WTC11 (cell line): ENCODE data around the gene CSNK1G1. TPM values are rescaled to one million over a fixed set of nuclear protein-coding genes. Genes with fewer than 3 reads are reported as not detected.

Source experiments
- FOXP1 ChIP-seq: sonication (generic); formaldehyde crosslinking; IDR thresholded peaks from 2 replicates; pipeline ENCODE4 v1.8.0; 2022; ENCODE audit warnings: missing genetic modification reagents, mild to moderate bottlenecking, moderate library complexity, borderline replicate concordance
- GRHL2 ChIP-seq: fragments of 250-450 bp; sonication (Bioruptor Pico); IDR thresholded peaks from 2 replicates; pipeline ENCODE4 v1.8.0; 2022; ENCODE audit warnings: mild to moderate bottlenecking, moderate library complexity; ENCODE audit not compliant: insufficient replicate concordance, severe bottlenecking
- MXD4 ChIP-seq: fragments of 250-450 bp; sonication (Bioruptor Pico); IDR thresholded peaks from 2 replicates; pipeline ENCODE4 v1.8.0; 2021; ENCODE audit warnings: mild to moderate bottlenecking, moderate library complexity, borderline replicate concordance
- total RNA-seq: library from RNA; stranded (reverse); gene quantifications from 3 replicates; pipeline ENCODE4 v1.2.3, GENCODE V29; 2021
- TF ChIP-seq, protein P1 (sequence below): sonication (generic); formaldehyde crosslinking; IDR thresholded peaks from 2 replicates; pipeline ENCODE4 v1.8.0; 2023; ENCODE audit warnings: missing genetic modification reagents, mild to moderate bottlenecking, borderline replicate concordance
- TF ChIP-seq, protein P2 (sequence below): sonication (generic); formaldehyde crosslinking; IDR thresholded peaks from 2 replicates; pipeline ENCODE4 v1.8.1; 2023; ENCODE audit warnings: mild to moderate bottlenecking, missing genetic modification reagents, borderline replicate concordance
- TF ChIP-seq, protein P3 (sequence below): sonication (generic); formaldehyde crosslinking; conservative IDR thresholded peaks from 2 replicates; pipeline ENCODE4 v1.8.1; 2023; ENCODE audit warnings: mild to moderate bottlenecking, low read depth, missing genetic modification reagents, moderate library complexity
- TF ChIP-seq, protein P4 (sequence below): sonication (generic); formaldehyde crosslinking; IDR thresholded peaks from 2 replicates; pipeline ENCODE4 v1.8.1; 2023; ENCODE audit warnings: mild to moderate bottlenecking, missing genetic modification reagents
- TF ChIP-seq, protein P5 (sequence below): sonication (generic); formaldehyde crosslinking; IDR thresholded peaks from 2 replicates; pipeline ENCODE4 v1.8.1; 2023; ENCODE audit warnings: mild to moderate bottlenecking, moderate library complexity, missing genetic modification reagents
- TF ChIP-seq, protein P6 (sequence below): sonication (generic); formaldehyde crosslinking; IDR thresholded peaks from 2 replicates; pipeline ENCODE4 v1.8.1; 2022; ENCODE audit warnings: low read depth, mild to moderate bottlenecking, moderate library complexity, missing genetic modification reagents, borderline replicate concordance
- TF ChIP-seq, protein P7 (sequence below): fragments of 200-600 bp; IDR thresholded peaks from 2 replicates; pipeline ENCODE4 v1.8.0; 2022; ENCODE audit warnings: antibody characterized with exemption
- TF ChIP-seq, protein P8 (sequence below): fragments of 250-450 bp; sonication (Bioruptor Pico); IDR thresholded peaks from 2 replicates; pipeline ENCODE4 v2.1.2; 2022; ENCODE audit warnings: mild to moderate bottlenecking, moderate library complexity
- TF ChIP-seq, protein P9 (sequence below): sonication (generic); formaldehyde crosslinking; IDR thresholded peaks from 2 replicates; pipeline ENCODE4 v1.8.0; 2022; ENCODE audit warnings: mild to moderate bottlenecking, missing genetic modification reagents

The CSNK1G1 gene
- total RNA-seq, 1 experiment from 2014 or later, result 19.3 TPM

DNA sequence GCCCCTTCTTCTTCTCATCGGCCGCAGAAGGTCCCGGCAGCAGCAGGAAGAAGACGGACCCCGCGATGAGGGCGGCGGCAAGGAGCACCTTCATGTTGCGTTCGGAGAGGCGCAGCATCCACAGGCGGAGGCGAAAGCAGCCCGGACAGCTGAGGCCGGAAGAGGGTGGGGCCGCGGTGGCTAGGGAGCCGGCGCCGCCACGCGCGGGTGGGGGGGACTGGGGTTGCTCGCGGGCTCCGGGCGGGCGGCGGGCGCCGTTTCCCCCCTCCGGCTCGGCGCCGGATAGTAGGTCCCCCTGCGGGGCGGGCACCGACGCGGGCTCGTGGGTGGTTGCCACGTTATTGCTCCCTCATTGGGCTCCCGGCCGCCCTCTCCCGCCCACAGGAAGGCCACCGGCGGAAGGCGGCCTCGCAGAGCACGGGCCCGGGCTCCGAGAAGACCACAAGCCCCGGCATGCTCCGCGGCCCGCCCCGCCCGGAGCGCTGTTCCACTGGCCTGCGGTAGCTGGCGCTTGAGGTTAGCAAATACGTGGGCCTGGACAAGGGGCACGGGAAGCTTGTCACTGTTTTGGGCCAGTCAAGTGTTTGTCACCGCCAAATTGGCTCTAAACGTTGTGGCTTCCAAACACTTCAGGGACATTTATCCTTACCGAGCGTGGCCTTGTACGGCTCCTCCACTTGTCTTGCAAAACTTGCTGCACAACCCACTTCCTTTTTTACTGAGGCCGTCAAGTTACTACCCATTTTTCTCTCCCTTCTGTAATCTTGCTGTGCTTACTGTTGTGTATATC is 192.9 kb downstream of the CSNK1G1 start, which contains the start of gene PPIB (continued):
- TF ChIP-seq, protein P1, sequence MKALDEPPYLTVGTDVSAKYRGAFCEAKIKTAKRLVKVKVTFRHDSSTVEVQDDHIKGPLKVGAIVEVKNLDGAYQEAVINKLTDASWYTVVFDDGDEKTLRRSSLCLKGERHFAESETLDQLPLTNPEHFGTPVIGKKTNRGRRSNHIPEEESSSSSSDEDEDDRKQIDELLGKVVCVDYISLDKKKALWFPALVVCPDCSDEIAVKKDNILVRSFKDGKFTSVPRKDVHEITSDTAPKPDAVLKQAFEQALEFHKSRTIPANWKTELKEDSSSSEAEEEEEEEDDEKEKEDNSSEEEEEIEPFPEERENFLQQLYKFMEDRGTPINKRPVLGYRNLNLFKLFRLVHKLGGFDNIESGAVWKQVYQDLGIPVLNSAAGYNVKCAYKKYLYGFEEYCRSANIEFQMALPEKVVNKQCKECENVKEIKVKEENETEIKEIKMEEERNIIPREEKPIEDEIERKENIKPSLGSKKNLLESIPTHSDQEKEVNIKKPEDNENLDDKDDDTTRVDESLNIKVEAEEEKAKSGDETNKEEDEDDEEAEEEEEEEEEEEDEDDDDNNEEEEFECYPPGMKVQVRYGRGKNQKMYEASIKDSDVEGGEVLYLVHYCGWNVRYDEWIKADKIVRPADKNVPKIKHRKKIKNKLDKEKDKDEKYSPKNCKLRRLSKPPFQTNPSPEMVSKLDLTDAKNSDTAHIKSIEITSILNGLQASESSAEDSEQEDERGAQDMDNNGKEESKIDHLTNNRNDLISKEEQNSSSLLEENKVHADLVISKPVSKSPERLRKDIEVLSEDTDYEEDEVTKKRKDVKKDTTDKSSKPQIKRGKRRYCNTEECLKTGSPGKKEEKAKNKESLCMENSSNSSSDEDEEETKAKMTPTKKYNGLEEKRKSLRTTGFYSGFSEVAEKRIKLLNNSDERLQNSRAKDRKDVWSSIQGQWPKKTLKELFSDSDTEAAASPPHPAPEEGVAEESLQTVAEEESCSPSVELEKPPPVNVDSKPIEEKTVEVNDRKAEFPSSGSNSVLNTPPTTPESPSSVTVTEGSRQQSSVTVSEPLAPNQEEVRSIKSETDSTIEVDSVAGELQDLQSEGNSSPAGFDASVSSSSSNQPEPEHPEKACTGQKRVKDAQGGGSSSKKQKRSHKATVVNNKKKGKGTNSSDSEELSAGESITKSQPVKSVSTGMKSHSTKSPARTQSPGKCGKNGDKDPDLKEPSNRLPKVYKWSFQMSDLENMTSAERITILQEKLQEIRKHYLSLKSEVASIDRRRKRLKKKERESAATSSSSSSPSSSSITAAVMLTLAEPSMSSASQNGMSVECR (CRISPR knock-in tag), result no peak; the same call in 1 of the 2 replicates
- TF ChIP-seq, protein P2, sequence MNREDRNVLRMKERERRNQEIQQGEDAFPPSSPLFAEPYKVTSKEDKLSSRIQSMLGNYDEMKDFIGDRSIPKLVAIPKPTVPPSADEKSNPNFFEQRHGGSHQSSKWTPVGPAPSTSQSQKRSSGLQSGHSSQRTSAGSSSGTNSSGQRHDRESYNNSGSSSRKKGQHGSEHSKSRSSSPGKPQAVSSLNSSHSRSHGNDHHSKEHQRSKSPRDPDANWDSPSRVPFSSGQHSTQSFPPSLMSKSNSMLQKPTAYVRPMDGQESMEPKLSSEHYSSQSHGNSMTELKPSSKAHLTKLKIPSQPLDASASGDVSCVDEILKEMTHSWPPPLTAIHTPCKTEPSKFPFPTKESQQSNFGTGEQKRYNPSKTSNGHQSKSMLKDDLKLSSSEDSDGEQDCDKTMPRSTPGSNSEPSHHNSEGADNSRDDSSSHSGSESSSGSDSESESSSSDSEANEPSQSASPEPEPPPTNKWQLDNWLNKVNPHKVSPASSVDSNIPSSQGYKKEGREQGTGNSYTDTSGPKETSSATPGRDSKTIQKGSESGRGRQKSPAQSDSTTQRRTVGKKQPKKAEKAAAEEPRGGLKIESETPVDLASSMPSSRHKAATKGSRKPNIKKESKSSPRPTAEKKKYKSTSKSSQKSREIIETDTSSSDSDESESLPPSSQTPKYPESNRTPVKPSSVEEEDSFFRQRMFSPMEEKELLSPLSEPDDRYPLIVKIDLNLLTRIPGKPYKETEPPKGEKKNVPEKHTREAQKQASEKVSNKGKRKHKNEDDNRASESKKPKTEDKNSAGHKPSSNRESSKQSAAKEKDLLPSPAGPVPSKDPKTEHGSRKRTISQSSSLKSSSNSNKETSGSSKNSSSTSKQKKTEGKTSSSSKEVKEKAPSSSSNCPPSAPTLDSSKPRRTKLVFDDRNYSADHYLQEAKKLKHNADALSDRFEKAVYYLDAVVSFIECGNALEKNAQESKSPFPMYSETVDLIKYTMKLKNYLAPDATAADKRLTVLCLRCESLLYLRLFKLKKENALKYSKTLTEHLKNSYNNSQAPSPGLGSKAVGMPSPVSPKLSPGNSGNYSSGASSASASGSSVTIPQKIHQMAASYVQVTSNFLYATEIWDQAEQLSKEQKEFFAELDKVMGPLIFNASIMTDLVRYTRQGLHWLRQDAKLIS, result no peak
- TF ChIP-seq FOXP1 (peak; percentile 22; the same call in 1 of the 2 replicates), MXD4 (CRISPR knock-in tag) (no peak), GRHL2 (CRISPR knock-in tag) (no peak)
- TF ChIP-seq, protein P3, sequence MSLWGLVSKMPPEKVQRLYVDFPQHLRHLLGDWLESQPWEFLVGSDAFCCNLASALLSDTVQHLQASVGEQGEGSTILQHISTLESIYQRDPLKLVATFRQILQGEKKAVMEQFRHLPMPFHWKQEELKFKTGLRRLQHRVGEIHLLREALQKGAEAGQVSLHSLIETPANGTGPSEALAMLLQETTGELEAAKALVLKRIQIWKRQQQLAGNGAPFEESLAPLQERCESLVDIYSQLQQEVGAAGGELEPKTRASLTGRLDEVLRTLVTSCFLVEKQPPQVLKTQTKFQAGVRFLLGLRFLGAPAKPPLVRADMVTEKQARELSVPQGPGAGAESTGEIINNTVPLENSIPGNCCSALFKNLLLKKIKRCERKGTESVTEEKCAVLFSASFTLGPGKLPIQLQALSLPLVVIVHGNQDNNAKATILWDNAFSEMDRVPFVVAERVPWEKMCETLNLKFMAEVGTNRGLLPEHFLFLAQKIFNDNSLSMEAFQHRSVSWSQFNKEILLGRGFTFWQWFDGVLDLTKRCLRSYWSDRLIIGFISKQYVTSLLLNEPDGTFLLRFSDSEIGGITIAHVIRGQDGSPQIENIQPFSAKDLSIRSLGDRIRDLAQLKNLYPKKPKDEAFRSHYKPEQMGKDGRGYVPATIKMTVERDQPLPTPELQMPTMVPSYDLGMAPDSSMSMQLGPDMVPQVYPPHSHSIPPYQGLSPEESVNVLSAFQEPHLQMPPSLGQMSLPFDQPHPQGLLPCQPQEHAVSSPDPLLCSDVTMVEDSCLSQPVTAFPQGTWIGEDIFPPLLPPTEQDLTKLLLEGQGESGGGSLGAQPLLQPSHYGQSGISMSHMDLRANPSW (CRISPR knock-in tag), result no peak
- TF ChIP-seq, protein P4, sequence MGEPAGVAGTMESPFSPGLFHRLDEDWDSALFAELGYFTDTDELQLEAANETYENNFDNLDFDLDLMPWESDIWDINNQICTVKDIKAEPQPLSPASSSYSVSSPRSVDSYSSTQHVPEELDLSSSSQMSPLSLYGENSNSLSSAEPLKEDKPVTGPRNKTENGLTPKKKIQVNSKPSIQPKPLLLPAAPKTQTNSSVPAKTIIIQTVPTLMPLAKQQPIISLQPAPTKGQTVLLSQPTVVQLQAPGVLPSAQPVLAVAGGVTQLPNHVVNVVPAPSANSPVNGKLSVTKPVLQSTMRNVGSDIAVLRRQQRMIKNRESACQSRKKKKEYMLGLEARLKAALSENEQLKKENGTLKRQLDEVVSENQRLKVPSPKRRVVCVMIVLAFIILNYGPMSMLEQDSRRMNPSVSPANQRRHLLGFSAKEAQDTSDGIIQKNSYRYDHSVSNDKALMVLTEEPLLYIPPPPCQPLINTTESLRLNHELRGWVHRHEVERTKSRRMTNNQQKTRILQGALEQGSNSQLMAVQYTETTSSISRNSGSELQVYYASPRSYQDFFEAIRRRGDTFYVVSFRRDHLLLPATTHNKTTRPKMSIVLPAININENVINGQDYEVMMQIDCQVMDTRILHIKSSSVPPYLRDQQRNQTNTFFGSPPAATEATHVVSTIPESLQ, result no peak
- TF ChIP-seq, protein P5, sequence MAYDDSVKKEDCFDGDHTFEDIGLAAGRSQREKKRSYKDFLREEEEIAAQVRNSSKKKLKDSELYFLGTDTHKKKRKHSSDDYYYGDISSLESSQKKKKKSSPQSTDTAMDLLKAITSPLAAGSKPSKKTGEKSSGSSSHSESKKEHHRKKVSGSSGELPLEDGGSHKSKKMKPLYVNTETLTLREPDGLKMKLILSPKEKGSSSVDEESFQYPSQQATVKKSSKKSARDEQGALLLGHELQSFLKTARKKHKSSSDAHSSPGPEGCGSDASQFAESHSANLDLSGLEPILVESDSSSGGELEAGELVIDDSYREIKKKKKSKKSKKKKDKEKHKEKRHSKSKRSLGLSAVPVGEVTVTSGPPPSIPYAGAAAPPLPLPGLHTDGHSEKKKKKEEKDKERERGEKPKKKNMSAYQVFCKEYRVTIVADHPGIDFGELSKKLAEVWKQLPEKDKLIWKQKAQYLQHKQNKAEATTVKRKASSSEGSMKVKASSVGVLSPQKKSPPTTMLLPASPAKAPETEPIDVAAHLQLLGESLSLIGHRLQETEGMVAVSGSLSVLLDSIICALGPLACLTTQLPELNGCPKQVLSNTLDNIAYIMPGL (CRISPR knock-in tag), result peak; percentile 62; the same call in 1 of the 2 replicates
- TF ChIP-seq, protein P6, sequence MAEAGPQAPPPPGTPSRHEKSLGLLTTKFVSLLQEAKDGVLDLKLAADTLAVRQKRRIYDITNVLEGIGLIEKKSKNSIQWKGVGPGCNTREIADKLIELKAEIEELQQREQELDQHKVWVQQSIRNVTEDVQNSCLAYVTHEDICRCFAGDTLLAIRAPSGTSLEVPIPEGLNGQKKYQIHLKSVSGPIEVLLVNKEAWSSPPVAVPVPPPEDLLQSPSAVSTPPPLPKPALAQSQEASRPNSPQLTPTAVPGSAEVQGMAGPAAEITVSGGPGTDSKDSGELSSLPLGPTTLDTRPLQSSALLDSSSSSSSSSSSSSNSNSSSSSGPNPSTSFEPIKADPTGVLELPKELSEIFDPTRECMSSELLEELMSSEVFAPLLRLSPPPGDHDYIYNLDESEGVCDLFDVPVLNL (CRISPR knock-in tag), result no peak
- TF ChIP-seq, protein P7, sequence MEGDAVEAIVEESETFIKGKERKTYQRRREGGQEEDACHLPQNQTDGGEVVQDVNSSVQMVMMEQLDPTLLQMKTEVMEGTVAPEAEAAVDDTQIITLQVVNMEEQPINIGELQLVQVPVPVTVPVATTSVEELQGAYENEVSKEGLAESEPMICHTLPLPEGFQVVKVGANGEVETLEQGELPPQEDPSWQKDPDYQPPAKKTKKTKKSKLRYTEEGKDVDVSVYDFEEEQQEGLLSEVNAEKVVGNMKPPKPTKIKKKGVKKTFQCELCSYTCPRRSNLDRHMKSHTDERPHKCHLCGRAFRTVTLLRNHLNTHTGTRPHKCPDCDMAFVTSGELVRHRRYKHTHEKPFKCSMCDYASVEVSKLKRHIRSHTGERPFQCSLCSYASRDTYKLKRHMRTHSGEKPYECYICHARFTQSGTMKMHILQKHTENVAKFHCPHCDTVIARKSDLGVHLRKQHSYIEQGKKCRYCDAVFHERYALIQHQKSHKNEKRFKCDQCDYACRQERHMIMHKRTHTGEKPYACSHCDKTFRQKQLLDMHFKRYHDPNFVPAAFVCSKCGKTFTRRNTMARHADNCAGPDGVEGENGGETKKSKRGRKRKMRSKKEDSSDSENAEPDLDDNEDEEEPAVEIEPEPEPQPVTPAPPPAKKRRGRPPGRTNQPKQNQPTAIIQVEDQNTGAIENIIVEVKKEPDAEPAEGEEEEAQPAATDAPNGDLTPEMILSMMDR, result no peak
- TF ChIP-seq, protein P8, sequence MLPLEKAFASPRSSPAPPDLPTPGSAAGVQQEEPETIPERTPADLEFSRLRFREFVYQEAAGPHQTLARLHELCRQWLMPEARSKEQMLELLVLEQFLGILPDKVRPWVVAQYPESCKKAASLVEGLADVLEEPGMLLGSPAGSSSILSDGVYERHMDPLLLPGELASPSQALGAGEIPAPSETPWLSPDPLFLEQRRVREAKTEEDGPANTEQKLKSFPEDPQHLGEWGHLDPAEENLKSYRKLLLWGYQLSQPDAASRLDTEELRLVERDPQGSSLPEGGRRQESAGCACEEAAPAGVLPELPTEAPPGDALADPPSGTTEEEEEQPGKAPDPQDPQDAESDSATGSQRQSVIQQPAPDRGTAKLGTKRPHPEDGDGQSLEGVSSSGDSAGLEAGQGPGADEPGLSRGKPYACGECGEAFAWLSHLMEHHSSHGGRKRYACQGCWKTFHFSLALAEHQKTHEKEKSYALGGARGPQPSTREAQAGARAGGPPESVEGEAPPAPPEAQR (CRISPR knock-in tag), result no peak
- TF ChIP-seq, protein P9, sequence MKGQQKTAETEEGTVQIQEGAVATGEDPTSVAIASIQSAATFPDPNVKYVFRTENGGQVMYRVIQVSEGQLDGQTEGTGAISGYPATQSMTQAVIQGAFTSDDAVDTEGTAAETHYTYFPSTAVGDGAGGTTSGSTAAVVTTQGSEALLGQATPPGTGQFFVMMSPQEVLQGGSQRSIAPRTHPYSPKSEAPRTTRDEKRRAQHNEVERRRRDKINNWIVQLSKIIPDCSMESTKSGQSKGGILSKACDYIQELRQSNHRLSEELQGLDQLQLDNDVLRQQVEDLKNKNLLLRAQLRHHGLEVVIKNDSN (CRISPR knock-in tag), result no peak
